ENCODE results near the gene TRUB1. TPM values are rescaled to one million over a fixed set of nuclear protein-coding genes. Genes with fewer than 3 reads are reported as not detected.
A peak's percentile ranks its signal among the peaks of the same experiment; 100 is the strongest.

Gene TRUB1
- total and polyA plus RNA-seq, 2 donors (not counting 1 experiment from before 2014, with no cell fraction given): 19.6 to 38.5 TPM

DNA sequence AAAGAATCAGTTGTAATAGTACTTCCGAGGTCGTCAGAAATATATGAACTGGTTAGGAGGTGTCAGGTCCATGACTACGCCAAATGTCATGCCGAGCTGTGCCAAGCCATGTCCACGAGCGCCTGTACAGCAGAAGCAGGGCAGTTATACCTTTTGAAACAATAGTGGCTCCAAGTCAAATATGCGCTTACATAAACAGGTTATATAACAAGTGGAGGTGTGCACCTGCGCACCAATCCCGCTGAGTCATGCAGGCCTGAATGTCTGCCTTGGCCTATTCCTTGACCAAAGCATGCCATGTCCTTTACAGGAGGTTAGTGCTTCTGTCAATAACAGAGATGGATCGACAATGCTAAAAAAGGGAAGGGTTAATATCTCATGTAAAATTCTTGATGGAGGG, 21.3 kb upstream of the TRUB1 start:
- H2AFZ ChIP-seq (ENCODE audit: low read length): no peak overlapping the region
- no peak for DNase-seq (ENCODE audit: low read depth in 2 of 2)
- H4K20me1 ChIP-seq (ENCODE audit: control insufficient read depth, extremely low read depth, insufficient read depth, low read length): no peaks in the 10 kb centered on the region
- no peak overlapping the region for H3K9ac ChIP-seq (ENCODE audit: insufficient read depth, low read length)
- TF ChIP-seq, protein P1, sequence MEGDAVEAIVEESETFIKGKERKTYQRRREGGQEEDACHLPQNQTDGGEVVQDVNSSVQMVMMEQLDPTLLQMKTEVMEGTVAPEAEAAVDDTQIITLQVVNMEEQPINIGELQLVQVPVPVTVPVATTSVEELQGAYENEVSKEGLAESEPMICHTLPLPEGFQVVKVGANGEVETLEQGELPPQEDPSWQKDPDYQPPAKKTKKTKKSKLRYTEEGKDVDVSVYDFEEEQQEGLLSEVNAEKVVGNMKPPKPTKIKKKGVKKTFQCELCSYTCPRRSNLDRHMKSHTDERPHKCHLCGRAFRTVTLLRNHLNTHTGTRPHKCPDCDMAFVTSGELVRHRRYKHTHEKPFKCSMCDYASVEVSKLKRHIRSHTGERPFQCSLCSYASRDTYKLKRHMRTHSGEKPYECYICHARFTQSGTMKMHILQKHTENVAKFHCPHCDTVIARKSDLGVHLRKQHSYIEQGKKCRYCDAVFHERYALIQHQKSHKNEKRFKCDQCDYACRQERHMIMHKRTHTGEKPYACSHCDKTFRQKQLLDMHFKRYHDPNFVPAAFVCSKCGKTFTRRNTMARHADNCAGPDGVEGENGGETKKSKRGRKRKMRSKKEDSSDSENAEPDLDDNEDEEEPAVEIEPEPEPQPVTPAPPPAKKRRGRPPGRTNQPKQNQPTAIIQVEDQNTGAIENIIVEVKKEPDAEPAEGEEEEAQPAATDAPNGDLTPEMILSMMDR (conservative IDR thresholded peaks at IDR 0.05 in 1 of 2, IDR thresholded peaks at IDR 0.05 in 1 of 2; ENCODE audit: low read depth in 1 of 2, low read length in 2 of 2): no peak
- no peak for TF ChIP-seq EZH2 (IDR thresholded peaks at IDR 0.05; ENCODE audit: low read length, missing control alignments)
- H3K27ac ChIP-seq (ENCODE audit: insufficient read depth, low read length): no peak overlapping the region
- no peaks in the 10 kb centered on the region for H3K36me3 ChIP-seq (ENCODE audit: control insufficient read depth, insufficient read depth, low read length)
- H3K27me3 ChIP-seq (ENCODE audit: control insufficient read depth, insufficient read depth, low read length): no peaks in the 10 kb centered on the region
- no peaks in the 10 kb centered on the region for H3K9me3 ChIP-seq (ENCODE audit: control insufficient read depth, insufficient read depth, low read depth, low read length)
- no peak overlapping the region for H3K4me2 ChIP-seq (ENCODE audit: extremely low read depth, insufficient read depth, low read length)
- no peaks in the 10 kb centered on the region for H3K4me1 ChIP-seq (ENCODE audit: control insufficient read depth, extremely low read depth, insufficient read depth, low read length)
- H3K79me2 ChIP-seq (ENCODE audit: control insufficient read depth, insufficient read depth, low read length): no peaks in the 10 kb centered on the region
- H3K4me3 ChIP-seq (replicated peaks in 1 of 4; ENCODE audit: control extremely low read depth in 1 of 4, insufficient read depth in 1 of 4, low read depth in 3 of 4, low read length in 4 of 4): no peak overlapping the region

DNA sequence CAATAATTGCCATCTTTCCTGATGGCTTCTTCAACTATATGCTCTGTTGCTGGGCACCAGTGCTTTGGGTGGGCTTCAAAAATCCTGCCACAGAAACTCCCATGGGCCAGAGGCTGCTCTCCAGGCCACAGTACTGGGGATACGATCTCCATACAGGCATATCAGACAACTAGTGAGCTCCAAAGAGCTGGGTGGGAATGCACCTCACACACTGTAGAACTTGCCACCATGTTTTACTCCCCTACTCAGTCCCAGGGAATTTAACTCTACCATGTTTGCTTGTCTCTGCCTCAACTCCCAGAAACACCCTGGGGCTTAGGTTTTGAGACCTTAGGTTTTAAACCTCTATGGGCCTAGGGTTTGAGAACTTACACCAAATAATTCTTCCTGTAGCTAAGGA, 20.5 kb upstream of the TRUB1 start:
- no peak overlapping the region for H2AFZ ChIP-seq (ENCODE audit: low read length)
- H3K27ac ChIP-seq (ENCODE audit: insufficient read depth, low read length): no peak overlapping the region
- no peak overlapping the region for H3K4me2 ChIP-seq (ENCODE audit: extremely low read depth, insufficient read depth, low read length)
- H3K9me3 ChIP-seq (ENCODE audit: control insufficient read depth, insufficient read depth, low read depth, low read length): no peaks in the 10 kb centered on the region
- H3K4me3 ChIP-seq (replicated peaks in 1 of 4; ENCODE audit: control extremely low read depth in 1 of 4, insufficient read depth in 1 of 4, low read depth in 3 of 4, low read length in 4 of 4): no peak overlapping the region
- H3K36me3 ChIP-seq (ENCODE audit: control insufficient read depth, insufficient read depth, low read length): no peaks in the 10 kb centered on the region
- no peaks in the 10 kb centered on the region for H4K20me1 ChIP-seq (ENCODE audit: control insufficient read depth, extremely low read depth, insufficient read depth, low read length)
- H3K79me2 ChIP-seq (ENCODE audit: control insufficient read depth, insufficient read depth, low read length): no peaks in the 10 kb centered on the region
- DNase-seq (ENCODE audit: low read depth in 2 of 2): no peak
- no peak for TF ChIP-seq EZH2 (IDR thresholded peaks at IDR 0.05; ENCODE audit: low read length, missing control alignments)
- TF ChIP-seq, protein P1 (conservative IDR thresholded peaks at IDR 0.05 in 1 of 2, IDR thresholded peaks at IDR 0.05 in 1 of 2; ENCODE audit: low read depth in 1 of 2, low read length in 2 of 2): no peak
- no peaks in the 10 kb centered on the region for H3K27me3 ChIP-seq (ENCODE audit: control insufficient read depth, insufficient read depth, low read length)
- H3K9ac ChIP-seq (ENCODE audit: insufficient read depth, low read length): no peak overlapping the region
- H3K4me1 ChIP-seq (ENCODE audit: control insufficient read depth, extremely low read depth, insufficient read depth, low read length): no peaks in the 10 kb centered on the region

DNA sequence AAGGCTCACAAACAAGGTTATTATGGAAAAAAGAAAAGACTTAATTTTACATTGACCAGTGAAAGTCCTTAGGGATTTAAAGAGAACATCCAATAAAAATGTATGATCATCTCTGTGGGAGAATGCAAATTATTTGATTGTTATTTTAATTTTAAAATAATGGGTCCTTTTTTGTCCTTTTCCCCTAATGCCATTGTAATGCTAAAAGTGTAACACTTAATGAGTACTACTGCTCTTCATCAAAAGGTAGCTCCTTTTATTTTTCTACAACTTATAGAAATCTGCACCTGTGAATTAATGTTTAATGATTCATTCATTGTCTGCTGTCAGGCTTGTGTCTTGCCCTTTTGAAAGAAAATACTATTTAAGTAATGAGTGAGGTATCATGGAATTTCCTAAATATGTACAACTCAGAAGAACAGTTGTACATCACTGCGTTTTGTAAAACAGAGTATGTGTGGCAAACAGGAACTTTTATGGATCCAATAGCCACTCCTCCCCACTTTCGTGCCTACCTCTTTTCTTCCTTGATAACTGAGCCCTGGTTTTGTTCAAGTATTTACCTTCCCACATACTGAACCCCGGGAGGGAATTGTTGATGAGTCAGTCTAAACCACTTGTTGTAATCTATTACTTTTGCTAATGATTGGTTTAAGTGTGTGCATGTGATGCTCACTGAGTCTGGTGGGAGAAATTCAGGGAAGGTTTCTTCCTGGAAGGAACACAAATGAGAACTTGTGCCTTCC, 19.9 kb upstream of the TRUB1 start:
- TF ChIP-seq, protein P1 (conservative IDR thresholded peaks at IDR 0.05 in 1 of 2, IDR thresholded peaks at IDR 0.05 in 1 of 2; ENCODE audit: low read depth in 1 of 2, low read length in 2 of 2): no peak
- TF ChIP-seq EZH2 (IDR thresholded peaks at IDR 0.05; ENCODE audit: low read length, missing control alignments): no peak
- Histone ChIP-seq H3K36me3 (ENCODE audit: control insufficient read depth, insufficient read depth, low read length) (no peaks in the 10 kb centered on the region), H3K27me3 (ENCODE audit: control insufficient read depth, insufficient read depth, low read length) (no peaks in the 10 kb centered on the region)

More for the DNA sequence above, 19.9 kb upstream of the TRUB1 start:
- peak in 1 of 2 donors; percentile 89 for DNase-seq (ENCODE audit: low read depth in 2 of 2)
- Histone ChIP-seq H3K4me2 (ENCODE audit: extremely low read depth, insufficient read depth, low read length) (no peak overlapping the region), H3K4me1 (ENCODE audit: control insufficient read depth, extremely low read depth, insufficient read depth, low read length) (no peaks in the 10 kb centered on the region), H3K4me3 (replicated peaks in 1 of 4; ENCODE audit: control extremely low read depth in 1 of 4, insufficient read depth in 1 of 4, low read depth in 3 of 4, low read length in 4 of 4) (no peak overlapping the region), H3K27ac (ENCODE audit: insufficient read depth, low read length) (no peak overlapping the region), H2AFZ (ENCODE audit: low read length) (no peak overlapping the region), H3K9ac (ENCODE audit: insufficient read depth, low read length) (no peak overlapping the region), H3K79me2 (ENCODE audit: control insufficient read depth, insufficient read depth, low read length) (no peaks in the 10 kb centered on the region), H3K9me3 (ENCODE audit: control insufficient read depth, insufficient read depth, low read depth, low read length) (no peaks in the 10 kb centered on the region), H4K20me1 (ENCODE audit: control insufficient read depth, extremely low read depth, insufficient read depth, low read length) (no peaks in the 10 kb centered on the region)
